Astrocyte of the spinal cord (primary cell): ENCODE results near the gene GJB3.

Experiments
- DNase-seq: peaks from one replicate; pipeline ENCODE4 v3.0.0; 2011; ENCODE audit warnings: low read depth, low spot score
- H3K4me3 ChIP-seq: 2 replicates; pipeline ENCODE4 v1.5.1; 2011; ENCODE audit warnings: low read depth, mild to moderate bottlenecking, low read length, moderate library complexity
- in situ Hi-C: cut with HindIII; loops from 2 replicates; pipeline ENCODE4 v1.10.0; 2017; ENCODE audit warnings: low sequenced_read_pairs
- TF ChIP-seq, protein P1 (sequence below): IDR thresholded peaks from 2 replicates; pipeline ENCODE4 v1.5.1; 2012; ENCODE audit warnings: low read depth, mild to moderate bottlenecking, low read length, inconsistent platforms

Gene GJB3

GRCh38 chr1:34749992-34750391, 31.0 kb upstream of the GJB3 start:
- TF ChIP-seq, protein P1, sequence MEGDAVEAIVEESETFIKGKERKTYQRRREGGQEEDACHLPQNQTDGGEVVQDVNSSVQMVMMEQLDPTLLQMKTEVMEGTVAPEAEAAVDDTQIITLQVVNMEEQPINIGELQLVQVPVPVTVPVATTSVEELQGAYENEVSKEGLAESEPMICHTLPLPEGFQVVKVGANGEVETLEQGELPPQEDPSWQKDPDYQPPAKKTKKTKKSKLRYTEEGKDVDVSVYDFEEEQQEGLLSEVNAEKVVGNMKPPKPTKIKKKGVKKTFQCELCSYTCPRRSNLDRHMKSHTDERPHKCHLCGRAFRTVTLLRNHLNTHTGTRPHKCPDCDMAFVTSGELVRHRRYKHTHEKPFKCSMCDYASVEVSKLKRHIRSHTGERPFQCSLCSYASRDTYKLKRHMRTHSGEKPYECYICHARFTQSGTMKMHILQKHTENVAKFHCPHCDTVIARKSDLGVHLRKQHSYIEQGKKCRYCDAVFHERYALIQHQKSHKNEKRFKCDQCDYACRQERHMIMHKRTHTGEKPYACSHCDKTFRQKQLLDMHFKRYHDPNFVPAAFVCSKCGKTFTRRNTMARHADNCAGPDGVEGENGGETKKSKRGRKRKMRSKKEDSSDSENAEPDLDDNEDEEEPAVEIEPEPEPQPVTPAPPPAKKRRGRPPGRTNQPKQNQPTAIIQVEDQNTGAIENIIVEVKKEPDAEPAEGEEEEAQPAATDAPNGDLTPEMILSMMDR, result no peak
- in situ Hi-C loops, result no loop called here
- no peak overlapping the region for H3K4me3 ChIP-seq
- DNase-seq, result no peak

GRCh38 chr1:34750610-34751009, 30.4 kb upstream of the GJB3 start:
- in situ Hi-C loops, result no loop called here
- no peak overlapping the region for H3K4me3 ChIP-seq
- no peak for DNase-seq

GRCh38 chr1:34753163-34753562, 27.9 kb upstream of the GJB3 start:
- in situ Hi-C loops, result no loop called here
- no peak overlapping the region for H3K4me3 ChIP-seq
- no peak for DNase-seq
- TF ChIP-seq, protein P1, result no peak

More at GRCh38 chr1:34750610-34751009, 30.4 kb upstream of the GJB3 start:
- TF ChIP-seq, protein P1, result no peak

DNA sequence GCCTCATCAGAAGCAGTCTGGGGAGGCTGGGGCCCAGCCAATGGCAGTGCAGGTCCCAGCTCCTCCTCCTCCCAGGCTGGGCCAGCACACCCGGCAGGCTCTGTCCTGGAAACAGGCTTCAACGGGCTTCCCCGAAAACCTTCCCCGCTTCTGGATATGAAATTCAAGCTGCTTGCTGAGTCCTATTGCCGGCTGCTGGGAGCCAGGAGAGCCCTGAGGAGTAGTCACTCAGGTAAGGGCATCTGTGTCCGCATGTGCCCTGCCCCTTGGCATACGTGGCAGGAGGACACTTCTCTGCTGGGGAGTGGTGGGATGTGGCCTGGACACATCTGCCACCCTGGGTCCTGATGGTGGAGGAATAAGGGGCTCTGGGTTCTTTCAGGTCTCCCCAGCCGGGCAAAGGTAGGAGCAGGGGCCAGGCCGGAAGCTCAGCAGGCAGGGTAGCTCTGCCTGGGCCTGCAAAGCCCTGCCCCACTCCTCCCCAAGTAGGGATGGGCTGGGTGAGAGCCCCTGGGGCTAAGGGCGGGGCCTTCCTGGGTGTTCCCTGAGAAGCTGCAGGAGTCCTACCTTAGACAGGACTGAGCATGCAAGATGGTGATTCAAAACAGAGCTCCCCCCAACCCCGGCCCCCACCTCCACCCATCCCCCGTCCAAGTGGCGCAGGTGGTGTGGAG, 25.9 kb upstream of the GJB3 start, which contains the start of gene GJB5:
Gene GJB5, plus strand, starts transcription at position 84 of the 674 bp plus-strand sequence. CDS start 2,284 bp downstream, outside the sequence.
- in situ Hi-C loops, result no loop called here
- H3K4me3 ChIP-seq, result no peak within 1 kb of the TSS
- TF ChIP-seq, protein P1, result no peak

GRCh38 chr1:34755961-34756360, 25.1 kb upstream of the GJB3 start:
- in situ Hi-C loops, result no loop called here
- TF ChIP-seq, protein P1, result no peak
- DNase-seq, result no peak
- H3K4me3 ChIP-seq, result no peak overlapping the region

More for the DNA sequence above, 25.9 kb upstream of the GJB3 start, which contains the start of gene GJB5:
- no peak for DNase-seq

- in situ Hi-C loops, result no loop called here
- H3K4me3 ChIP-seq, result no peak overlapping the region
- DNase-seq, result no peak
- TF ChIP-seq, protein P1, result no peak
These were observed 23.6 kb upstream of the GJB3 start for GRCh38 chr1:34757386-34757785.

DNA sequence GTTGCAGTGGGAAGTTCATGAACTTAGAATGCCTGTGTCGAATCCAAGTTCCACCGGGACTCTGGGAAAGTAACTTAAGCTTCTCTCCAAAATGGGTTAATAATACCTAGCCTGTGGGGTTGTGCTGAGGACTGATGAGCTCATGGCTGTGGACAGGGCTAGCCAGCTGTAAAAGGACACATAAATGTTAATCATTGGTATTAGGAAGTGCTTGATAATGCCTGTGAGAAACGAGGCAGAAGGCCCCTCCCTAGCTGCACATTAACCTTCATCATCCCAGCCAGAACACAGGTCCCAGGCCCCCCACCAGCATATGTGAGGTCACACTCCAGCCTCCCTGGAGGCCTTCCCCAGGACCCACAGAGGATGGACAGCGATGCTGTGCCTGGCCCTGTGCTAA, 22.3 kb upstream of the GJB3 start:
- no peak overlapping the region for H3K4me3 ChIP-seq
- TF ChIP-seq, protein P1, result no peak
- DNase-seq, result no peak
- in situ Hi-C loops, result no loop called here
